Left lung (tissue), 10 donors: Measurements from ENCODE around the gene PIK3C2G. TPM values are rescaled to one million over a fixed set of nuclear protein-coding genes. Genes with fewer than 3 reads are reported as not detected.
"Not testable (repeated sequence)": the region's sequence is repeated elsewhere in the genome, so short reads cannot be mapped to it uniquely, and the experiment has no call there.

Experiments
- ATAC-seq: fragments of 200-7000 bp; cut with Tn5 transposase; one replicate; pipeline ENCODE4 v1.9.1; 2020; ENCODE audit warnings: moderate library complexity
- DNase-seq, 4 donors: peaks; one replicate each; pipeline ENCODE4 v3.0.0-alpha.2; 2013 to 2020
- H3K27ac ChIP-seq, 2 donors: fragments of 200-600 bp; sonication (generic) in 1 of 2; one replicate each; pipeline versions ENCODE4 v1.5.0 to v1.8.0; 2020 to 2021
- H3K27me3 ChIP-seq, 2 donors: fragments of 200-600 bp; sonication (generic) in 1 of 2; one replicate each; pipeline versions ENCODE4 v1.5.0 to v1.8.0; 2020 to 2021
- H3K36me3 ChIP-seq, 2 donors: fragments of 200-600 bp; sonication (generic) in 1 of 2; one replicate each; pipeline versions ENCODE4 v1.5.0 to v1.8.0; 2020 to 2021
- H3K4me1 ChIP-seq, 2 donors: fragments of 200-600 bp; one replicate each; pipeline ENCODE4 v1.8.0; 2021
- H3K4me3 ChIP-seq, 2 donors: fragments of 200-600 bp; sonication (generic) in 1 of 2; one replicate each; pipeline versions ENCODE4 v1.5.0 to v1.8.0; 2020 to 2021; ENCODE audit warnings: mild to moderate bottlenecking in 1 of 2
- H3K9me3 ChIP-seq, 2 donors: fragments of 200-600 bp; sonication (generic) in 1 of 2; one replicate each; pipeline versions ENCODE4 v1.5.0 to v1.8.0; 2020 to 2021
- CTCF ChIP-seq, 2 donors: fragments of 200-600 bp; sonication (generic) in 1 of 2; IDR thresholded peaks; one replicate each; pipeline versions ENCODE4 v1.5.0 to v1.8.0; 2021; ENCODE audit warnings: antibody characterized with exemption in 2 of 2
- intact Hi-C, 2 donors: fragments of 100-400 bp; cut with DNase I; formaldehyde crosslinking; loops; one replicate each; pipeline versions ENCODE4 v1.11.2 to v1.14.2; 2022
- polyA plus RNA-seq, 6 donors: library from polyadenylated mRNA; unstranded; fragments of 120-200 nt; gene quantifications; one replicate each; pipeline ENCODE4 v1.2.1, GENCODE V29; 2013; ENCODE audit not compliant: insufficient read length in 6 of 6
- total RNA-seq, 2 donors: library from RNA; stranded (reverse); fragmentation: NEBNext Ultra II Directional; extraction: Animal tissue kit (Norgen Biotek cat#: 25700); gene quantifications; one replicate each; pipeline ENCODE4 v1.2.1, GENCODE V29; 2021
- donor health status: DM: no; HTN: yes; CAD: no.
- donor health status: DM: no; HTN: no; CAD: no.

Gene PIK3C2G
- total and polyA plus RNA-seq, 8 donors: 0.13 to 28.1 (median 17.9) TPM

DNA sequence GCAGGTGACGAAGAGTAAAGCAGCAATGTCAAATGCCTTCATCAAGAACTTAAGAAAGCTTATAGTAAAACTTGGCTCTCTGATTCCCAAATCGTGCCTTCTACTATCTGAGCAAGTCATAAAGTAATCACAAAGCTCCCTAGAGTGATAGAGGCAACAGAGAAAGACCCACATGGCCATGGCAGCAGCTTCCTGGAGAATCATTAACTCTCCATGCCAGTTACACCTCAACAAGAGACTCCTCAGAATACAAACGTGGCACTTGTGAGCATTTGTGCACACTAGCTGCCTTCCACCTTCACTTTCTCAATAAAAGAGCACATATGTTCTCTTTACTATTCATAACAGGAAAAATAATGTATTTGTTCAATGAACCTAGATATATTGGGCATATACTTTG is 428.5 kb downstream of the PIK3C2G start:
- no peak for ATAC-seq
- Histone ChIP-seq H3K9me3 (no peaks in the 10 kb centered on the region), H3K36me3 (no peaks in the 10 kb centered on the region), H3K27me3 (no peaks in the 10 kb centered on the region), H3K27ac (no peak overlapping the region), H3K4me1 (no peaks in the 10 kb centered on the region), H3K4me3 (no peak overlapping the region)
- intact Hi-C loops: no loop called here
- no peak for DNase-seq
- no peak for TF ChIP-seq CTCF (IDR thresholded peaks at IDR 0.05)

- H3K27ac ChIP-seq: no peak overlapping the region
Observed at GRCh38 chr12:18690653-18691052, 429.3 kb downstream of the PIK3C2G start.

GRCh38 chr12:18693986-18694385 is 432.7 kb downstream of the PIK3C2G start:
- H3K27ac ChIP-seq, ATAC-seq, intact Hi-C loops, H3K9me3 ChIP-seq, DNase-seq, H3K4me1 ChIP-seq, H3K4me3 ChIP-seq, H3K27me3 ChIP-seq, H3K36me3 ChIP-seq: not testable (repeated sequence)

More at GRCh38 chr12:18690653-18691052, 429.3 kb downstream of the PIK3C2G start:
- ATAC-seq (peak; percentile 34), DNase-seq (no peak)
- Histone ChIP-seq H3K9me3 (no peaks in the 10 kb centered on the region), H3K4me1 (no peaks in the 10 kb centered on the region), H3K4me3 (no peak overlapping the region), H3K27me3 (no peaks in the 10 kb centered on the region), H3K36me3 (no peaks in the 10 kb centered on the region)
- intact Hi-C loops: no loop called here
- TF ChIP-seq CTCF (IDR thresholded peaks at IDR 0.05): no peak

DNA sequence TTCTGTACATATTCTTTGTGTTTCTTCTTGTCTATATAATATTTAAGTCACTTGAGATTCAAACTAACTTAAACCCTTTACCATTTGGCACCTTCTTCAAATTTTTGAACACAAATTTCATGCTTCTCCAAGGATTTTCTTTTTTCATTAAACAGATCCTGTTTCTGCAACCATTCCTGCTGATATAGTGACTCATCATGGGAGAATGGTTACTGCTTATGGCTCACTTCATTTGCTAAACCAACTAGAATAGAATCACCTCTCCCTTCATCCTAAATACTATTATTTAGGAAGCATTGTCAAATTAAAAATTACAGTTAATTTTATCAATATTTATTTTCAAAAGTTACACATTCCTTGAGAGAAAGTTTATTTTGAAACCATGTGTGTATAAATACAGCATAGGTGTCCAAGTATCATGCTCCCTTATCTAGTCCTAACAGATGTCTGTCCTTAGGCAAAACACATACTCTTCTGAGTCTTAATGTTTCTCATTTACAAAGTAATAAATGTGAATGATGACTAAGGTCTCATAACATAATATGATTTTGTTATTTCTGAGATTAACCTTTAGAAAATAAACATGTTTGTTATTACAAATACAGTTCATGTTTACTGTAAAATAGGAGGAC is 435.8 kb downstream of the PIK3C2G start:
- DNase-seq (no peak), ATAC-seq (no peak)
- no peaks in the 10 kb centered on the region for H3K27me3 ChIP-seq
- H3K4me3 ChIP-seq: no peak overlapping the region
- TF ChIP-seq CTCF (IDR thresholded peaks at IDR 0.05): no peak
- H3K4me1 ChIP-seq: no peaks in the 10 kb centered on the region
- no peaks in the 10 kb centered on the region for H3K9me3 ChIP-seq
- H3K27ac ChIP-seq: no peak overlapping the region
- intact Hi-C loops: no loop called here
- no peaks in the 10 kb centered on the region for H3K36me3 ChIP-seq

Other genes starting within 250 kb of the PIK3C2G start
- 1 to 10 TPM in 1 of 2 donors, under 1 TPM in 1; 0.35 to 2.9 TPM for gene RERGL, start 171.3 kb upstream of the PIK3C2G start, total RNA-seq
- under 1 TPM; 0.17 to 0.75 (median 0.47) TPM for gene RERGL, start 171.3 kb upstream of the PIK3C2G start, polyA plus RNA-seq